HepG2 (cell line): ENCODE data around the gene CMTM2. TPM values are rescaled to one million over a fixed set of nuclear protein-coding genes. Genes with fewer than 3 reads are reported as not detected.
A peak's percentile ranks its signal among the peaks of the same experiment; 100 is the strongest.

Experiments used
- ARNT2 ChIP-seq: sonication (generic); formaldehyde crosslinking; IDR thresholded peaks from 2 replicates; pipeline ENCODE4 v1.8.0; 2022; ENCODE audit warnings: mild to moderate bottlenecking, low read depth, missing genetic modification reagents, moderate library complexity
- ATF2 ChIP-seq: sonication (generic); formaldehyde crosslinking; IDR thresholded peaks from 2 replicates; pipeline ENCODE4 v1.4.0; 2020; ENCODE audit warnings: missing genetic modification reagents
- BHLHE40 ChIP-seq: IDR thresholded peaks from 2 replicates; pipeline ENCODE4 v1.6.1; 2011; ENCODE audit warnings: low read length, improper control_type of control experiment
- CENPT ChIP-seq: sonication (generic); formaldehyde crosslinking; IDR thresholded peaks from 2 replicates; pipeline ENCODE4 v1.8.0; 2022; ENCODE audit warnings: low read depth, mild to moderate bottlenecking, moderate library complexity, missing genetic modification reagents
- CTCF ChIP-seq: sonication (generic); formaldehyde crosslinking; IDR thresholded peaks from 2 replicates; pipeline ENCODE4 v1.5.0; 2020; ENCODE audit warnings: mild to moderate bottlenecking, missing genetic modification reagents, moderate library complexity
- DMAP1 ChIP-seq: IDR thresholded peaks from 2 replicates; pipeline ENCODE4 v1.6.1; 2016
- DPF2 ChIP-seq: sonication (generic); formaldehyde crosslinking; IDR thresholded peaks from 2 replicates; pipeline ENCODE4 v1.4.0; 2020; ENCODE audit warnings: mild to moderate bottlenecking, low read depth, missing genetic modification reagents, borderline replicate concordance
- ETV6 ChIP-seq: sonication (generic); formaldehyde crosslinking; conservative IDR thresholded peaks from 2 replicates; pipeline ENCODE4 v1.4.0; 2020; ENCODE audit warnings: missing genetic modification reagents
- IRX3 ChIP-seq: sonication (generic); formaldehyde crosslinking; IDR thresholded peaks from 2 replicates; pipeline ENCODE4 v1.8.1; 2023; ENCODE audit warnings: mild to moderate bottlenecking, low read depth, missing genetic modification reagents, borderline replicate concordance
- KAT7 ChIP-seq: IDR thresholded peaks from 2 replicates; pipeline ENCODE4 v1.6.1; 2018; ENCODE audit warnings: borderline replicate concordance, missing compliant biosample characterization
- KDM2A ChIP-seq: sonication (generic); formaldehyde crosslinking; IDR thresholded peaks from 2 replicates; pipeline ENCODE4 v1.4.0; 2020; ENCODE audit warnings: low read depth, missing genetic modification reagents, borderline replicate concordance
- MAX ChIP-seq: IDR thresholded peaks from 2 replicates; pipeline ENCODE4 v1.6.1; 2012; ENCODE audit warnings: inconsistent platforms
- MBNL3 ChIP-seq: fragments of 250-450 bp; sonication (Bioruptor Pico); conservative IDR thresholded peaks from 2 replicates; pipeline ENCODE4 v1.8.0; 2022; ENCODE audit warnings: mild to moderate bottlenecking, inconsistent platforms
- MYC ChIP-seq: sonication (generic); formaldehyde crosslinking; IDR thresholded peaks from 2 replicates; pipeline ENCODE4 v1.9.0; 2021; ENCODE audit warnings: missing genetic modification reagents, borderline replicate concordance
- PCBP2 ChIP-seq: fragments of 200-400 bp; formaldehyde crosslinking; optimal IDR thresholded peaks from 2 replicates; pipeline ENCODE3; 2018; ENCODE audit warnings: low read length, low read depth; ENCODE audit not compliant: poor library complexity, severe bottlenecking
- PREB ChIP-seq: sonication (generic); formaldehyde crosslinking; IDR thresholded peaks from 2 replicates; pipeline ENCODE4 v1.4.0; 2020; ENCODE audit warnings: missing genetic modification reagents
- TEAD3 ChIP-seq: optimal IDR thresholded peaks from 2 replicates; pipeline ENCODE3; 2016; ENCODE audit warnings: borderline replicate concordance
- TFDP1 ChIP-seq: IDR thresholded peaks from 2 replicates; pipeline ENCODE4 v1.6.1; 2016; ENCODE audit warnings: missing compliant biosample characterization, missing genetic modification reagents, borderline replicate concordance
- ZBTB37 ChIP-seq: sonication (generic); formaldehyde crosslinking; IDR thresholded peaks from 2 replicates; pipeline ENCODE4 v1.4.0; 2020; ENCODE audit warnings: mild to moderate bottlenecking, missing genetic modification reagents
- ZNF567 ChIP-seq: sonication (generic); formaldehyde crosslinking; IDR thresholded peaks from 2 replicates; pipeline ENCODE4 v1.8.1; 2023; ENCODE audit warnings: mild to moderate bottlenecking, missing genetic modification reagents, borderline replicate concordance
- polyA plus RNA-seq, 8 experiments: library from polyadenylated mRNA; depleted of rRNA in 3 of 8; stranded (reverse) in 7 of 8; unstranded in 1 of 8; fragments of >200 nt; fragmentation: Illumina TruSeq in 4 of 8; extraction: Trizol in 4 of 8; gene quantifications; 2 replicates each; pipeline versions ENCODE4 v1.2.1 to v1.2.3, GENCODE V29; 2011 to 2016; ENCODE audit warnings: low read depth in 4 of 8, missing spikeins in 1 of 8, mixed read lengths in 1 of 8; ENCODE audit not compliant: insufficient read depth in 1 of 8
- total RNA-seq, 5 experiments: library from RNA; depleted of rRNA; stranded (reverse); fragments of >200 nt; fragmentation: Illumina TruSeq; extraction: Trizol; gene quantifications; 2 replicates each; pipeline ENCODE4 v1.2.3, GENCODE V29; 2016; ENCODE audit warnings: low read depth in 1 of 5

CMTM2 gene
- total and polyA plus RNA-seq, 2 of the 13 experiments (the other 11 are each of a cell fraction or from before 2014, with no cell fraction given) = not detected

- TF ChIP-seq CTCF (CRISPR knock-in tag) (peak; percentile 28; the same call in 1 of the 2 replicates), ZNF567 (CRISPR knock-in tag) (no peak), KAT7 (CRISPR knock-in tag) (peak; percentile 65; the same call in 1 of the 2 replicates), TFDP1 (no peak; the same call in 1 of the 2 replicates), MYC (CRISPR knock-in tag) (peak; percentile 76; the same call in 1 of the 2 replicates), DPF2 (peak; percentile 27; the same call in 1 of the 2 replicates), ZBTB37 (CRISPR knock-in tag) (no peak), KDM2A (CRISPR knock-in tag) (peak; percentile 75), IRX3 (no peak), MBNL3 (CRISPR knock-in tag) (no peak), ARNT2 (CRISPR knock-in tag) (no peak), BHLHE40 (0 out of 2 replicates have a peak, but pooled peaks have one; percentile 17), PREB (CRISPR knock-in tag) (no peak), MAX (peak; percentile 74), ATF2 (0 out of 2 replicates have a peak, but pooled peaks have one; percentile 27), CENPT (CRISPR knock-in tag) (no peak), ETV6 (no peak), DMAP1 (peak; percentile 80), PCBP2 (no peak), TEAD3 (CRISPR knock-in tag) (no peak)
These were observed 24.5 kb downstream of the CMTM2 start (continued) for GRCh38 chr16:66603537-66604375.
